GM19455 (cell line): ENCODE results near the gene ITGB2.

Source experiments
- ATAC-seq: cut with Tn5 transposase; IDR thresholded peaks from one replicate; pipeline ENCODE4 v1.9.1; 2021; ENCODE audit not compliant: unreplicated experiment

ITGB2 gene

GRCh38 chr21:44920694-44921604, at the start of gene ITGB2:
Gene ITGB2 (minus strand): TSS chr21:44920899. CDS start chr21:44910782, 10,117 bp downstream.
- peak; percentile 52 for ATAC-seq

- ATAC-seq, result no peak
Observed at GRCh38 chr21:44969931-44970755, 49.4 kb upstream of the ITGB2 start.

GRCh38 chr21:44969066-44969670, 48.5 kb upstream of the ITGB2 start:
- no peak for ATAC-seq

GRCh38 chr21:44967082-44968047, 46.7 kb upstream of the ITGB2 start:
- no peak for ATAC-seq

GRCh38 chr21:44966135-44967081, 45.7 kb upstream of the ITGB2 start:
- no peak for ATAC-seq

- no peak for ATAC-seq
Observed at GRCh38 chr21:44965251-44966022, 44.7 kb upstream of the ITGB2 start.

- ATAC-seq, result no peak
Observed at GRCh38 chr21:44964381-44964780, 43.7 kb upstream of the ITGB2 start.

- ATAC-seq, result no peak
Observed at GRCh38 chr21:44962403-44962966, 41.8 kb upstream of the ITGB2 start.

GRCh38 chr21:44960141-44961092, 39.7 kb upstream of the ITGB2 start:
- ATAC-seq, result no peak

GRCh38 chr21:44959376-44960091, 38.8 kb upstream of the ITGB2 start:
- ATAC-seq, result no peak

- ATAC-seq, result no peak
Observed at GRCh38 chr21:44958471-44959191, 37.9 kb upstream of the ITGB2 start.

GRCh38 chr21:44957901-44958451, 37.3 kb upstream of the ITGB2 start:
- no peak for ATAC-seq

- ATAC-seq, result no peak
Observed at GRCh38 chr21:44957047-44957831, 36.5 kb upstream of the ITGB2 start.

GRCh38 chr21:44956356-44957046, 35.8 kb upstream of the ITGB2 start:
- no peak for ATAC-seq
